Pons (tissue), 1 donor: ENCODE data around the gene NCK2.

Experiments used
- DNase-seq: peaks from one replicate; pipeline ENCODE4 v3.0.0-alpha.2; 2016; ENCODE audit warnings: low spot score

Gene NCK2

GRCh38 chr2:105736145-105736544 is 8.6 kb upstream of the NCK2 start:
- DNase-seq, result no peak

DNA sequence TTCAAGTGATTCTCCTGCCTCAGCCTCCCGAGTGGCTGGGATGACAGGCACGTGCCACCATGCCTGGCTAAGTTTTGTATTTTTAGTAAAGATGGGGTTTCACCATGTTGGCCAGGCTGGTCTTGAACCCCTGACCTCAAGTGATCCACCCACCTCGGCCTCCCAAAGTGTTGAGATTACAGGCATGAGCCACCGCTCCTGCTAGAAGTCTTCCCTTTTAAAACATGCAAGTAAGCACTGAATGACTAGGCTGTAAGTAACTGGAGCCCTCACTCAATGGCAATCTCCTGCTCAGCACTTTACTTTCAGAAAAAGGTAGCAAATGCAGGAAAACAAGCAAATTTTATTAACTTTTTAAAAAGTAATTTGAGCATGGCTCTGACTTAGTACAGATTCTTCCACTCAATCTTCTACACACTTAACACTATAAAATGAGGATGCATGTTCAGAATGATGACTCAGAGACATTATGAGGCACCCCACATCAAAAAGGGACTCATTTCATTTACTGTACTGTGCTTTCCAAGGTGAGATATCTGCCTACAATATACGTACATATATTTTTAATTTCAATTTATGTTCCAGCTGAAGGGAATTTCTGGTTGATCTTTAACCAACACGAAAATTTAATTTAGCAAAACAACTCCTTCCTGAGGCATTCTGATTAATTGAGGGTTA is 6.6 kb upstream of the NCK2 start:
- no peak for DNase-seq

- no peak for DNase-seq
These were observed 6.0 kb upstream of the NCK2 start for GRCh38 chr2:105738658-105739241.

- DNase-seq, result no peak
These were observed 5.3 kb upstream of the NCK2 start for GRCh38 chr2:105739426-105739825.

DNA sequence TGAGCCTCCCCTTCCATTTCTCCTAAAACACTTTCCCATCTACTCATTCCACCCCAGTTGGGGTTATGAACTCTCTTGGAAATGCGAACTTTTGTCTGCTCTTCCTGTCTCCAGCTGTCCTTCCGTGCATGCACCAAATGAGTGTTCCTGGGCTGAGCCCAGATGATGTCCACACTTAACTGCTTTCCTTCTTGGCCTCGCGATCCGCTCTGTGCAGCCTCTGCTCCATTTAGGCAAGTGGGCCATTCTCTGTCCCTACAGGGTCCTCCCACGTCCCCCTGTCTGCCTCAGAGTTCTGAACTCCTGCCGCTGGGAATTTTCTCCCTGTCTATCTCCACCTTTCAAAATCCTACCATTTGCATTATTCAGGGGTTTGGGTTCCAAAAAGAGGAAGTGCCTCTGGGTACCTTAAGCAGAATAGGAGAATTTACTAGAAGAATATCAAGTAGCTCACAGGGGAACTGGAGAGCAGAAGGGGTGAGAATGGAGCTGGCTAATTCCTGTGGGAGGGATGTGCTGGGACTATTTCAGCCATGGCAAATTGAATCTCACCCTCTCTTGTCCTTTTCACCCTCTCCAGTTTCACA is 4.7 kb upstream of the NCK2 start:
- DNase-seq, result no peak

GRCh38 chr2:105741174-105741573 is 3.5 kb upstream of the NCK2 start:
- no peak for DNase-seq

GRCh38 chr2:105741617-105742016 is 3.1 kb upstream of the NCK2 start:
- no peak for DNase-seq

GRCh38 chr2:105744091-105744908 is 412 bp upstream of the NCK2 start:
- no peak for DNase-seq

DNA sequence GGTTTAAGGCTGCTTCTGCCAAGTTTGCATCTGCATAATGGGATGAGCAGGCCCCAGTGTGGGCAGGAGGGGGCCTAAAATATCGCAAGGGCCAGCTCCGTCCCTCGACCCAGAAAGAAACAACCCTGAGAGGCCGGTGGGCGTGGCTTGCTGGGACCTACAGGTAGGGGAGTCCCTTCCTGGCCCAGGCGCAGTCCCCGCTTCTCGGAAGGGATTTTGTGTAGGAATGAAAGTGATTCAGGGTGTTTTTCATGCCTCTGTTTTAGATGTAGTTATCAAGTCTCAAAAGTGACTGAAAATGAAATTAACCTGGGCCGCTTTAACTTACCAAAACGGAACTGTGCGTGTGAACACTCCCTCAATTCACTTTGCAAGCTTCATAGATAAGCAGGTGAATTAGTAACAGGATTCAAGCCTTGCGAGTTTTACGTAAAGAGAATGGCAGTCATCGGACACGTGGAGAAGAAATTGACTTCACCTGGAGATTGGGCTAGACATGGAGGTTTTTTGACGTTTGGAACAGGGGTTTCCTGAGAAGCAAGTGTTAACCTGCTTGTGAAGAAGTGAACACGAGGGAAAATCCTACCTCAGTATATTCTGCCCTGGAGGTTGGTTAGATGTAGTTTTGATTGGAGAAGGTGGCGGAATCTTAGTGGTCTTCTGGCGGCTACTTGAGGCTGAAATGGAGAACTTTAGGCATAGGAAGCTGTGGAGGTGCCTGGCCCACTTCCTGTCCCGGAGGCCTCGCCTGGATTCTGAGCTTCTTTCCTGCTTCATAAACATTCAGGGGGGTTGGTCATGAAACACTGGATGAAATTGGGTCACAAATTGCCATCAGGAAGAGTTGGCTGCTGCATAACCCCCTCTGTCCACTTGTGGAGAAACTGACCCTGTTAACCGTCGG is 1.7 kb downstream of the NCK2 start:
- no peak for DNase-seq

GRCh38 chr2:105747254-105747894 is 2.7 kb downstream of the NCK2 start:
- DNase-seq, result no peak

DNA sequence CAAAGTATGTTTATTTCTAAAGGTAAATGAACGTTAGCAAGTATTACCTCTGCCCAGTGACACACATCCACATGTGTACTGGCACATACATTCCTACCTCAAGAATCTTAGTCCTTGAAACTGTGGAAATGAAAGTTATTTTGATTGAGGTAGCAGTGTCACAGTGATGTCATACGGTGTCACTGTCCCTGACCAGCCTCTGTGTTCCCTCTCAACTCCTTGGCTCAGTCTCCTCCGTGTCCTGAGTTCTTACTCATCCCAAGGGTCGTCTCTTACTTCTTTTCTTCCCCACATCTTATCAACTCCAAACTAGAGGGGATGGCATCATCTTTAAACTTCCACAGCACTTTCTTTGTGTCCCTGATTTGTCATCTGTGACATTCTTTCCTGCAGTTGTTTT is 3.3 kb downstream of the NCK2 start:
- no peak for DNase-seq

DNA sequence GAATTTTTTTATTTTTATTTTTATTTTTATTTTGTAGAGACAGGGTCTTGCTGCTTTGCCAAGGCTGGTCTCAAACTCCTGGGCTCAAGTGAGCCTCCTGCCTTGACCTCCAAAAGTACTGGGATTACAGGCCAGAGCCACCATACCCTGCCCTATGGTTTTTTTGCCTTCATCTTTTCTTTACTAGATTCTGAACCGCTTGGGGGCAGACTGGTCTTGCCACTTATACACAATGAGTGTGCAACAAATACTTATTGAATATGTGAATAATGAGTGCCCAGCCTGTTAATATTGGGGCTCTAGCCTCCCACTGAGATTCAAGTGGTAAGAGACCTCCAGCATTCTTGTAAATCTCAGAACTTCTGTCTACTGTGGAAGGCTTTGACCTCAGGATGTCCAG is 3.9 kb downstream of the NCK2 start:
- DNase-seq, result no peak

GRCh38 chr2:105749583-105750400 is 5.1 kb downstream of the NCK2 start:
- no peak for DNase-seq

DNA sequence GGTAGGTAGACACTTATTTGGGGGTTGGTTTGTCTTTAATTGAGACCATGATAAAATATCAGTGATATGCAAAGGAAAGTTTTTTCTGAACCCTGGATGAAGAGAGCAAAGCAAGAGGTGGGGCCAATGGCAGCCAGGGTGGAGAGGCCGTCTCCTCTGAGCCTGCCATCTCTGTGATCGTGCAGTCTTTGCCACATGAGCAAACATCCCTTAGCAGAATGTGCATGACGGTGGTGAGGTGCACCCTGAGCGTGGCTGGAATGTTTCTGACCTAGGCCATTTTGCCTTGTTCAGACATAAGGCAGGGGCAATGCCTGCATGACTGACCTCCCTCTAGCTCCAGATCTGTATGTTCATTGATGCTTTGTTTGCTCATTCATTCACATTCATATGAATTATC is 6.0 kb downstream of the NCK2 start:
- DNase-seq, result no peak

- DNase-seq, result no peak
These were observed 6.6 kb downstream of the NCK2 start for GRCh38 chr2:105751272-105751671.

- DNase-seq, result no peak
These were observed 8.1 kb downstream of the NCK2 start for GRCh38 chr2:105752691-105753358.

GRCh38 chr2:105753380-105753779 is 8.7 kb downstream of the NCK2 start:
- no peak for DNase-seq

DNA sequence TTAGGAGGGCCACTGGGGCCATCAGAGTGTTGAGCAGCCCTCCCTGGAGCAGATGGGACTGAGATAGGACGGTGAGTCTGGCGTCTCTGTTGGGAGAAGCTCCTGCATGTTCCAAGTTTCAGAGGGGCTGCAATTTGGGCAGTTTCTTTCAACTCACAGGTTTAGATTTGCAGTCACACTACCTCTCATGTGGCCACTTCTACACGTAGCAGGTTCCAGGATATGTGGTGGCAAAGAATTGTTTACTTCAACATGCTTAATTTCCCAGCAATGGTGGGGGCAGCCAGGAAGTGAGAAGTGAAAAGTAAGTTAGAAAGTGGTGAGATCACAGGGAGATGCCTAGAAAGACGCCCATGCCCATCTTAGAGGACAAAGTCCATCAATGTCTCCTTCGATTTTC is 9.3 kb downstream of the NCK2 start:
- DNase-seq, result no peak

- no peak for DNase-seq
These were observed 10.3 kb downstream of the NCK2 start for GRCh38 chr2:105754994-105755393.

GRCh38 chr2:105755895-105756294 is 11.2 kb downstream of the NCK2 start:
- no peak for DNase-seq
